GM18870 (cell line): ENCODE measurements around the gene ANAPC4.

Source experiments
- ATAC-seq: cut with Tn5 transposase; IDR thresholded peaks from one replicate; pipeline ENCODE4 v1.9.1; 2021; ENCODE audit warnings: moderate library complexity; ENCODE audit not compliant: unreplicated experiment

The ANAPC4 gene

GRCh38 chr4:25430630-25431029, 53.6 kb downstream of the ANAPC4 start:
- no peak for ATAC-seq

DNA sequence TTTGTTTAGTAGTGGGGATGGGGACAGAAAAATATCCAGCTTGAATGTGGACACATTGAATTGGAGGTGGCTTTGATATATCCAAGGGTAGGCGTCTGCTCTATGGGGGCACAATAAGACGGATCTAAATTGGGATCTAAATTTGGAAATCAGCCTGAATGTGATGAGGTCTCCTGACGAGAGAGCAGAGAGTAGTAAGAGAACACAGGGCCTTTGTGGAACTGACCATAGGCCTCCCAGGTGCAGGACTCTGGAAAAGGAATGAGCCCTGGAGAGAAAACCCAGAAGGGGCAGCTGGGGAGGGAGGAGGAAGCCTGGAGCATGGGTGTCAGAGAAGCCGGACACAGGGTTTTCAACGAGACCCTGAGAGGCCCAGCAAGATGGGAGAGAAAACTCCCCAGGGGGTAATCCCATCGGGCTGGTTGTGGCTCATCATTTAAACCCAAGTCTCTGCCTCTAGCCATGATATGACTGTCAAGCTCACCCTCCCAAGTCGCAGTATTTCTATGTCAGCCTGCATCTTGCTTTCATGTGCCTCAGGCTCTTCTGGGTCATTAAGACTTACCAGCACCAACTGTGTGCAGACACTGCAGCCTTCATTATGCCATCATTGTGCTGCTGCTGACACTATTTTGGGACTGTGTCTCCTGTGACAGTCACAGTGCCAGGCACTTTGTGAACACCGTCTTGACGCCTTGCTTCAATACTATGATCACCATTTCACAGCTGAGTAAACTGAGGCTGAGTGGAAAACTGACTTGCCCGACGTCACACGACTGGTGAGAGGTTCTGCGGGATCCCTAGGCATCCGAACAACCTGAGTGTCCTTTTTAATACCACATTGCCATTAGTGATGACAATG, 57.1 kb downstream of the ANAPC4 start:
- ATAC-seq, result no peak

DNA sequence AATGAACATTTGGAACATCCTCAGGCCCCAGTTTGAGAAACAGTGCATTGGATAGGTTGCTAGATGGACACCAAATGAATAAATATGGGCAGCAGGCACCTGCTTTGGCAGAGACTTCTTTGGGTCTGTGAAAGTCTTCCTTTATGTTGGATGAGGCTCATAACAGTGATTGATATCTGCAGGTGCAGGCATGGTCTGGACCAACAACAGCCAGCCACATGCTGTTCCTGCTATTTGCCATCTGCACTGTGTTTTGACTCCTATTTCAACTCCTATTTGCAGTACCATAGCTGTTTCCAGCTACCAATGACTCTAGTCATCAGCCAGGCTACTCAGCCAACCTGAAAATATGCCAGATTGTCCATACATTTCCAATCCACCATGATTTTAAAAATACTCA, 60.9 kb downstream of the ANAPC4 start:
- ATAC-seq, result no peak

DNA sequence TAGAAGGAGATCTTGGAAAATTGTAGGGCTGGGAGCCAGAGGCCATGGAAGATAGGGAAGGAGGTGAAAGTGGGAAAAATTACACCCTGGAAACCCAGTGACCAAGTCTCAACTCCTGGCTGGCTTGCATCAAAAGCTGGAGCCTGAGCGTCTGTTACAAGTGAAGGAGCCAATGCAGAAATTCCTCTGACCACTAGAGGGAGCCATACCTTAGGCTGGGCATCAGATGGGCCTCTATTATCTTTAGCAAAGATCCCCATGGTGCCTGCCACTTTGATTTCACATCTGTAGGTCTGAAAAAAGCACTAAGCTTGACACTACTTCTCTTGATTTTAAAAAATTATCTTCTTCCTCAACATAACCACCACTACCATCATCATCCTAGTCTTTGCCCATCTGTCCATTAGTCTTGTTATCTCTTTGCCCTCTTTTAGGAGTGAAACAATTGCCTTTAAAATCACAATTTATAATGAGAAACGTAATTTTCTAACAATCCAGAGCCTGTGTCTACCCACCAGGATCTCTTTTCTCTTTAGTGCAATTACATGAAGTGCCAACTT, 62.9 kb downstream of the ANAPC4 start:
- ATAC-seq, result peak; percentile 82

DNA sequence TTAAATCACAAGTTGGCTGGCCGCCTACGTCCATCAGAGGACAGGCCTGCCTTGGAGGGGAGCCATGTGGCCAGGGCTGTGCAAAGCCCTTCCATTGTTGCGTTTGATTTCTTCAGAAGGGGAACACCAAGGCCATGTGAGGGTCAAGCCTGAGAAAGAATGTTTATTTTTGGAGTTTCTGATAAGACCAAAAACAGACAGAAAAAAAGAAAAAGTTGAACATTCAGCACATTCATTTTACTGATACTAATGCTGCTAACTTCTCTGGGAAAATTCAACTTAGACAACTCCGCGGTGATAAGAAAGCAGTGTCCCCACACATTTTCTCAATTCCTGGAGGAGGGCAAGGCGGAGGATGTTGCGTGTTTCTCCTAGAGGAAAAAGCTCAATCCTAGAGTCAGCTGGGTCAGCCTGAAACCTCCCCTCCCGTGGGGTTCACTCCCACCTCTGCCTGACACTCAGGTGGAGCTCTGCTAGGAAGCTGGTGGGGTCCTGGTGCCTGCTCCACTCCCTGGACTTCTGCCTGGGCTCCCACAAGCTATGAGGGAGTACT, 63.5 kb downstream of the ANAPC4 start:
- ATAC-seq, result no peak

DNA sequence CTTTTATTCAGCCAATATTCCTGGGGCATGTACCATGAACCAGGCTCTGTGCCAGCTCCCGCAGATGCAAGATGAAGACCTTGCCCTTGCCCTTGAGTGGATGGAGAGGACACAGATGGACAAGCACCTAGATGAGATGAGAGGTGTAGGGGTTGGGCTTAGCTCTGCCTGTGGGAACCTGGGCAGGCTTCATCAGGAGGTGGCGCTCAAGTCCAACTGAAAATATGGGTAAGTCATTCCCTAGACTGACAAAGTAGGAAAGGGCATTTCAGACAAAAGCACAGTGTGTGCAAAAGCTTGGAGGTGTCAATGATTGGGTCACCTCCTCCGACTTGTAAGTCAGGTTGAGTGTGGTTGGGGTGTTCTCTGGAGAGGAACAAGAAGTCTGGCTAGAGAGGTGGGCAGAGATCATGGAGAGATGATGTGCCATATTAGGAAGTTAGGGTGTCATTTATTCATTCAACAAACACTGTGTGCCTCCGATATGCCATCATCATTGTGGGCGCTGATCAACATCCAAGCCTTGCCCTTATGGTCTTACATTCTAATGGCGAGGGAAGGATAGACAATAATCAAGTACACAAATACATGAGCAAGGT, 64.6 kb downstream of the ANAPC4 start:
- no peak for ATAC-seq

- no peak for ATAC-seq
Measured at GRCh38 chr4:25442863-25443307, 65.8 kb downstream of the ANAPC4 start.

DNA sequence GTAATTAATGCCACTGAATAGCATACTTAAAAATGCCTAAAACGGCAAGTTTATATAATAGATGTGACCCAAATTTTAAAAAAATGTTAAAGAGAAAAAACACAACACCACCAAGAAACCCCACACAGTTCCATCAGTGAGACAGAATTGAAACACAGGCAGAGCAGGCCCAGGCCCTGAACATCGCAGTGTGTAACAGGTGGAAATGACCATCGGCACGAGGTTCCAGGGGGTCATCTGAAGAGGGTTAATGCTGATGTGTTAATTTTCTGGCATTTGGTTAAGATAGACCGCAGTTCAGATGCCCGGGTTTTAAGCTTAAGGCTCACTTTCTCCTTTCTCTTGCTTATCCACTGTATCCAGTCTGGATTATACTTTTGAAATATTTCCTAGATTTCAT, 66.8 kb downstream of the ANAPC4 start:
- no peak for ATAC-seq

GRCh38 chr4:25446611-25447010, 69.5 kb downstream of the ANAPC4 start:
- ATAC-seq, result no peak

DNA sequence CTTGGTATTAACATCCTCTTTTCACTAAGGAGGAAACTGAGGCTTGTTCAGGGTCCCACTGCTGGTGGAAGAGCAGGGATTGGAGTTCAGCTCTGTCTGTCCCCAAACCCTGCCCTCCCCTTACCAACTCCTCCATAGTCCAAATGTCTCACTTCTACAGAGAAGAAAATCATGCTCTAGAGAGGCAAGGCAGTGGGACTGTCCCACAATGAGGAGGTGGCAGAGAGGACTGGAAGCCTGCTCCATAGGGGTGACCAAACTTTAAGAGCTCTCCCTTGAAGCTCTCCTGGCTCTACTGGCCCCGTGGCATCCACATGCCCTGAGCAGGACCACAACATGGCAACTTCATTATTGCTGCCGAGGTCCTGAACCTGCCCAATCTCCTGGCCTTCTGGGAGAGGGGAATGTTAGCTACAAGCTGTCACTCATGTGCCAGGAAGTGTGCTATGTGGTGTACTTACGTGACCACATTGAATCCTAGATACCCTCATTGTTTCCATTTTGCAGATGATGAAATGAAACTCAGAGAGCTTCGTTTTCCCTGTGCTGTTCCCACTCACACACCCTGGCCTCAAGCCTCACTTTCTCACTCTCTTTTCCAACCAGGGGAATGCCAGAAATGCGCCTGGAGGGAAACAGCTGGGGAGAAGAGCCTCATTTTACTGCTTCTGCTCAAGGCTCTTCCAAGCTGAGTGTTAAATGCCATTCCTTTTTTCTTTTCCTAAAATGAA, 71.5 kb downstream of the ANAPC4 start:
- no peak for ATAC-seq

DNA sequence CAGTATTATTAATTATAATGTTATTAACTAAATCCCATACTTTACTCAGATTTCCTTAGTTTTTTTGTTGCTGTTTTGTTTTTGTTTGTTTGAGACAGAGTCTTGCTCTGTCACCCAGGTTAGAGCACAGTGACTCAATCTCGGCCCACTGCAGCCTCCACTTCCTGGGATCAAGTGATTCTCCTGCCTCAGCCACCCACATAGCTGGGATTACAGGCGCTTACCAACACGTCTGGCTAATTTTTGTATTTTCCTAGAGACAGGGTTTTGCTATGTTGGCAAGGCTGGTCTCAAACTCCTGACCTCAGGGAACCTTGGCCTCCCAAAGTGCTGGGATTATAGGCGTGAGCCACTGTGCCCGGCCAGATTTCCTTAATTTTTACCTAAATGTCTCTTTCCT, 72.2 kb downstream of the ANAPC4 start:
- ATAC-seq, result no peak

DNA sequence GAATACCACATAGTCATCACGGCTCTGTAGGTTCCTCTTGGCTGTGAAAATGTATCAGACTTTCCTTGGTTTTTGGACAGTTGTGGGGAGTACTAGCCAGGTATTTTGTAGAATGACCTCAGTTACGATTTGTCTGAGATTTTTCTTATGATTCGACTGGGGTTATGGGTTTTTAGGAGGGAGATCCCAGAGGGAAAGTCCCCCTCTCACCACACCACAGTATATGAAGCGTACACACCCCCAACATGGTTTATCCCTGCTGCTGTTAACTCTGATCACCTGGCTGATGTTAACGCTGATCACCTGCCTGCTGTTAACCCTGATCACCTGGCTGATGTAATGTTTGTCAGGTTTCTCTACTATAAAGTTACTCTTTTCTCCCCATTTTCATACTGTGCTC, 72.6 kb downstream of the ANAPC4 start:
- no peak for ATAC-seq

DNA sequence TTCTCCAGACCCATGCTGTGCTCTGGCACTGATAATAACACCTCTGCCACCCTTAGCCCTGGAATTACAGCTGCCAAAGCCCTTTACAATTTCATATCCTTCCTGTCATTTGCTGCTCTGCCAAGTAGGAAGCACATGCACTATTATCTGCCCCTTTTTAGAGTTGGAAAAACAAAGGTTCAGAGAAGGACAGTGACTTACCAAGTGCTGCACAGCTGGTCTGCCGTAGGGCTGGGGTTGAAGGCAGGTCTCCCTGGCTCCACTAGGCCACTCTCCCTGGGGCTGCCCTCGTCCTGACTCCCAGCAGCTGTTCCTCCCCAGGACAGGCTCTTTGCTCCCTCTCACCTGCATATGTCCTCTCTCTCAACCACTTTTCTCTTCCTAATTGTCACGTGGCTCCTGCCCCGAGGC, 73.4 kb downstream of the ANAPC4 start:
- ATAC-seq, result no peak

DNA sequence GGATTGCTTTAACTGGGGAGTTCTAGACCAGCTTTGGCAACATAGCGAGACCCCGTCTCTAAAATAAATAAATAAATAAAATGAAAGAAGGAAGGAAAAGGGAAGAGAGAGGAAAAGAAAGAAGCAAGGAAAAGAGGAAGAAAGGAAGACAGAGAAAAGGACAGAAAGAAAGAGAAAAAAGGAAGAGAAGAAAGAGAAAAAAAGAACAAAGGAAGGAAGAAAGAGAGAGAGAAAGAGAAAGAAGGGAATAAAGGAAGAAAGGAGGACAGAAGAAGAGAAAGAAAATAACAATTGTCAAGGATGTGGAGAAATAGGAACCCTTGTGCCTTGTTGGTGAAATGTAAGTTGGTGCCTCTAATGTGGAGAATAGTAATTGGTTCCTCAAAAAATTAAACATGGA, 74.6 kb downstream of the ANAPC4 start:
- ATAC-seq, result no peak

DNA sequence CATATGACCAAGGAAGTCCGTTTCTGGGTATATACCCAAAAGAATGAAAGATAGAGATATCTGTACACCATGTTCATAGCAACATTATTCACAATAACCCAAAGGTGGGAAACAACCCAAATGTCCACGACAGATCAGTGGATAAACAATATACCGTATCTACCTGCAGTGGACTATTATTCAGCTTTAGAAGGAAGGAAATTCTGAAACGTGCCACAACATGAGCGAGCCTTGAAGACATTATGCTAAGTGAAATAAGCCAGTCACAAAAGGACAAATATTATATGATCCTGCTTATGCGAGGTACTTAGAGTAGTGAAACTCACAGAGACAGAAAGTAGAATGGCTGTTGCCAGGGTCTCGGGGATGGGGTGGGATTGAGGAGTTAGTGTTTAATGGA, 75.0 kb downstream of the ANAPC4 start:
- no peak for ATAC-seq

DNA sequence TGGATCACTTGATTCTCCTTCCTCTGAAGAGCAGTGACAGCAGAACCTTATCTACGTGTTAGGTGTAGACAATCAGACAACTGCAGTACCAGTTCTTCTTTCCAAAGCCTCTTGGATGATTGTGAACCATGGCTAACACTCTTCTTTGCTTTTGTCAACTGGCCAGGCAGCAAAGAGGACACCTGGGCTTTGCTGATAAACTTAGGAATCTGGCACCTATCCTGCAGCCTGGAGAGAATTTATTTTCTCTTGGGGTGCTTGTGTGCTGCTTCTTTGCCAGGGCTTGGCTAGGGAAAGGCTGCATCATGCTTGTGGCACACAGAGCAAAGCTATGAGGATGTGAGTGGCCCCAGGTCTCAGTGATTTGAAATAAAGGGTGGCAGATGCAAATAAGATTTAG, 77.4 kb downstream of the ANAPC4 start:
- no peak for ATAC-seq

DNA sequence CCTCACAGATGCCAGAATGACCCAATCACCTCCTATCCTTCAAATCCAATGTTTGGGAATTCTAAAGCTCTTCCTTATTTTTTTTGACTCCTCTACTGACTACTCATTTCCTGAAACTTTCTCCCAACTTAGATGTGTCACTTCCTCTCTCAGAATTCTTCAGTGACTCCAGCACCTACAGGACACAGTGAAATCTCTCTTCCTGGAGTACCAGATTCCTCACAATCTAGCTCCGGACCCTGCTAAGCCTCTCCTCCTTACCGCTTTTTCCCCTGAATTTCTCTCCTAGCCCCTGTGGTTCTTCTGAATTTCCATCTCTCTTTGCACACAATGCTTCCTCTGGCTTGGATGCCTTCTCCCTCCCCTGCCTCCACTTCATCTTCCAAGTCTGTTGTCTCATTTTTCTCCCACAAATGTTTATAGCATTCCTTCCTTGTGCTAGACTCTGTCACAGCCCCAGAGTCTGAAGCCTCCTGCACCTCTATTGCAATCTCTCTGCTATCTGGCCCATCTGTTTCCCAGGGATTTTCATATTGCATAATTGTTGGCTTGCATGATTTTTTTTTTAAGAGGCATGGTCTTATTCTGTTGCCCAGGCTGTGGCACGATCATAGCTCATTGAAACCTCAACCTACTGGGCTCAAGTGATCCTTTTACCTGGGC, 80.1 kb downstream of the ANAPC4 start:
- no peak for ATAC-seq

GRCh38 chr4:25466966-25467697, 90.1 kb downstream of the ANAPC4 start:
- ATAC-seq, result no peak

- no peak for ATAC-seq
Measured at GRCh38 chr4:25467843-25468242, 90.8 kb downstream of the ANAPC4 start.
